NCI-H146 (cell line): Measurements from ENCODE around the gene NAP1L1.
"Not testable (repeated sequence)": the region's sequence is repeated elsewhere in the genome, so short reads cannot be mapped to it uniquely, and the experiment has no call there.

ENCODE experiments used
- DNase-seq: peaks from one replicate; lab custom pipeline; 2025; lab: John Stamatoyannopoulos, UW

Gene NAP1L1

DNA sequence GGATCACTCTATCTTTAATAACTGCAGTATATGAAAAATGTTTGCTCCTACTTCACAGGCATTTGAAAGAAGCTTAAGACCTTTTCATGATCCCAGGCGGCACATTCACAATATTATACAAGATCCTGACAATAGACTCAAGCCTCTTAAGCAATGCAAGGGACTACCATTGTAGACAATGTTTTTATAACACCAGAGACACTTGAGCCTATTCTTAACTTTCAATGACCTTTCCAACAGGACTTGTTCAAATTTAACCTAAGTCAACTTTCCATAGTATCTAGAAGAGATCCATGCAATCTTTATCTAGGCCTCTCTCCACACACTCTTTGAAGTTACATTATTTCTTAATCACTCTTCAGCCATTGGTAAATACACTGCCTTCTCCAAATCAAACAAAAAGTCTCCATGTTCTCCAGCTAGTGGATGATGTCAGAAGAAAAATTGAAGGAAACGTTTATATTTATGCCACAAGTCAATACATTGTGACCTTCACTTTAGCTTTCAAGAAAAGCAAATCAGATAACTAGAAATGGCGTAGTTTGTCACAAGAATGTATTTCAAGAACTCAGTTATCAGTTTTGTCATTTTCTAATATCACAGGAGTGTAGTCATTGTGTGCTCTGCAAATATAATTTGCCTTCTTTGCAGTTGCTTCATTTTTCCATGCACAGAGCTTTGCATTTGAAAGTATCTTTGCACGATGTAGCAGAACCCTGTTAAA, 94.1 kb downstream of the NAP1L1 start:
- DNase-seq = no peak

DNA sequence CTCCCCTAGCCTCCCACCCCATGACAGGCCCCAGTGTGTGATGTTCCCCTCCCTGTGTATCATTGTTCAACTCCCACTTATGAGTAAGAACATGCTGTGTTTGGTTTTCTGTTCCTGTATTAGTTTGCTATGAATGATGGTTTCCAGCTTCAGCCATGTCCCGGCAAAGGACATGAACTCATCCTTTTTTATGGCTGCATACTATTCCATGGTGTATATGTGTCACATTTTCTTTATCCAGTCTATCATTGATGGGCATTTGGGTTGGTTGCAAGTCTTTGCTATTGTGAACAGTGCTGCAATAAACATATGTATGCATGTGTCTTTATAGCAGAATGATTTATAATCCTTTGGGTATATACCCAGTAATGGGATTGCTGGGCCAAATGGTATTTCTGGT, 96.8 kb downstream of the NAP1L1 start:
- not testable (repeated sequence) for DNase-seq
